Hepatocyte (in vitro differentiated cells): Measurements from ENCODE around the gene SRGAP2B.
"Not testable (repeated sequence)": the region's sequence is repeated elsewhere in the genome, so short reads cannot be mapped to it uniquely, and the experiment has no call there.

Experiments
- EZH2 ChIP-seq: fragments of 200-600 bp; sonication (generic); IDR thresholded peaks from 2 replicates; pipeline ENCODE4 v1.6.1; 2016; ENCODE audit warnings: antibody characterized with exemption, mild to moderate bottlenecking, borderline replicate concordance
- EZH2phosphoT487 ChIP-seq: fragments of 200-600 bp; sonication (generic); IDR thresholded peaks from one replicate; pipeline ENCODE4 v1.6.1; 2018; ENCODE audit warnings: antibody characterized with exemption, mild to moderate bottlenecking, low read depth, moderate library complexity; ENCODE audit not compliant: unreplicated experiment, severe bottlenecking
- TF ChIP-seq, protein P1 (sequence below): fragments of 200-600 bp; sonication (generic); IDR thresholded peaks from 2 replicates; pipeline ENCODE4 v1.5.1; 2016; ENCODE audit warnings: antibody characterized with exemption, mild to moderate bottlenecking; ENCODE audit not compliant: poor library complexity

DNA sequence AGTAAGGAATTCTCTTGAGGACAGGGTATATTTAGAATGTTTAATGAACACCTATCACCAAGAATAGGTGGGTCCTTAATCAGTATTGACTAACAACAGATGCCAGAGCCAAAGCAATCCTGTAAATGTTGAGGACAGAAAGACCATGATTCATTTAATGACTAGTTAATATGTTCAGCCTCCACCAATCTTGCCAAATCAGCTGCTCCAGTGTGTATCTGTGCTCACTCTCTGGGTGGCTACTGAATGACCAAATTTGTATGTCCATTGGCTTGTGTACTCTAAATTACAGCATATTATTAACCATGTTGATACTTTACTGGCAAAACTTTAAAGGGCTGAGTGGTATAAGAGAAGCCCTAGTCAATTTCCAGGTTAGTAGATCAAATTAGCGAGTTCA is 130.9 kb downstream of the SRGAP2B start:
- TF ChIP-seq, protein P1, sequence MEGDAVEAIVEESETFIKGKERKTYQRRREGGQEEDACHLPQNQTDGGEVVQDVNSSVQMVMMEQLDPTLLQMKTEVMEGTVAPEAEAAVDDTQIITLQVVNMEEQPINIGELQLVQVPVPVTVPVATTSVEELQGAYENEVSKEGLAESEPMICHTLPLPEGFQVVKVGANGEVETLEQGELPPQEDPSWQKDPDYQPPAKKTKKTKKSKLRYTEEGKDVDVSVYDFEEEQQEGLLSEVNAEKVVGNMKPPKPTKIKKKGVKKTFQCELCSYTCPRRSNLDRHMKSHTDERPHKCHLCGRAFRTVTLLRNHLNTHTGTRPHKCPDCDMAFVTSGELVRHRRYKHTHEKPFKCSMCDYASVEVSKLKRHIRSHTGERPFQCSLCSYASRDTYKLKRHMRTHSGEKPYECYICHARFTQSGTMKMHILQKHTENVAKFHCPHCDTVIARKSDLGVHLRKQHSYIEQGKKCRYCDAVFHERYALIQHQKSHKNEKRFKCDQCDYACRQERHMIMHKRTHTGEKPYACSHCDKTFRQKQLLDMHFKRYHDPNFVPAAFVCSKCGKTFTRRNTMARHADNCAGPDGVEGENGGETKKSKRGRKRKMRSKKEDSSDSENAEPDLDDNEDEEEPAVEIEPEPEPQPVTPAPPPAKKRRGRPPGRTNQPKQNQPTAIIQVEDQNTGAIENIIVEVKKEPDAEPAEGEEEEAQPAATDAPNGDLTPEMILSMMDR, result not testable (repeated sequence)
- TF ChIP-seq EZH2phosphoT487, EZH2: not testable (repeated sequence)
